NCI-H2171 treated with DMSO at 0.1 percent for 48 hours (cell line): ENCODE data around the gene LIN28B.

Experiments
- DNase-seq: peaks from one replicate; lab custom pipeline; 2025; lab: John Stamatoyannopoulos, UW

Gene LIN28B

GRCh38 chr6:105111871-105112270 is 155.0 kb downstream of the LIN28B start:
- no peak for DNase-seq

- DNase-seq, result peak; percentile 3
Measured at GRCh38 chr6:105112577-105112976, 155.7 kb downstream of the LIN28B start.

- DNase-seq, result peak; percentile 67
Measured at GRCh38 chr6:105113422-105113821, 156.5 kb downstream of the LIN28B start.

- no peak for DNase-seq
Measured at GRCh38 chr6:105116150-105116549, 159.2 kb downstream of the LIN28B start.

GRCh38 chr6:105120570-105120969 is 163.7 kb downstream of the LIN28B start:
- DNase-seq, result no peak

GRCh38 chr6:105121981-105122380 is 165.1 kb downstream of the LIN28B start:
- peak; percentile 52 for DNase-seq

- no peak for DNase-seq
Measured at GRCh38 chr6:105122717-105123116, 165.8 kb downstream of the LIN28B start.
